ENCODE measurements around the gene SEC11A.
A peak's percentile ranks its signal among the peaks of the same experiment; 100 is the strongest.

DNA sequence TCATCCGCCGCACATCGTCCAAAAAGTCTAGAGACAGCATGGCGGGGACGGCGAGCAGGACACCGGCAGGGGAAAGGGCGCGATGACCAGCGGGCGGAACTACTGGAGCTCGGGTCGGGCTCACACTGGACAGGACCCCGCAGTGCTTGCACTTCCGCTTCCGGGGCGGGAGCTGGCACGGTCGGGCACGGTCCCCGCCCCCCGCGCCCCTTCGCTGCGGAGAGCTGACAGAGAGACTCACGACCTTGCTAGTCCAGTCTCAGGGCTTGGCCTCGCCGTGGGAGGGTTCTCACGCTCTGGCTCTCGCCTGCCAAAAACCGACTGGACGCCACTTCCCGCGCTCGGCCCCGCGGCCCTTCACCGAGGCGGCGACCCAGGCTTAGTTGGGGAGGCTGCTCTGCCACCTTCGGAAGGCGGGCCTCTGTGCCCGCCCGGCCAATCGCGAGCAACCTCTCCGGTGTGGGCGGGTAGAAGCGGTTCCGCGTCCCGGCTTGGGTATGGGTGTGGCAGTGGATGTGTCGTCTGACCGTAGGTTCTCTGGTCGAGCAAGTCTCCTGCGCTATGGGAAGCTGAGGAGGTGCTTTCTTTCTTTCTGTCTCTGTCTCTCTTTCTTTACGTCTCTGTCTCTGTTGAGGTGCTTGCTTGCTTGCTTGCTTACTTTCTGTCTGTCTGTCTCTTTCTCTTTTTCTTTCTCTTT, at the start of gene SEC11A:
- TF ChIP-seq, protein P1, sequence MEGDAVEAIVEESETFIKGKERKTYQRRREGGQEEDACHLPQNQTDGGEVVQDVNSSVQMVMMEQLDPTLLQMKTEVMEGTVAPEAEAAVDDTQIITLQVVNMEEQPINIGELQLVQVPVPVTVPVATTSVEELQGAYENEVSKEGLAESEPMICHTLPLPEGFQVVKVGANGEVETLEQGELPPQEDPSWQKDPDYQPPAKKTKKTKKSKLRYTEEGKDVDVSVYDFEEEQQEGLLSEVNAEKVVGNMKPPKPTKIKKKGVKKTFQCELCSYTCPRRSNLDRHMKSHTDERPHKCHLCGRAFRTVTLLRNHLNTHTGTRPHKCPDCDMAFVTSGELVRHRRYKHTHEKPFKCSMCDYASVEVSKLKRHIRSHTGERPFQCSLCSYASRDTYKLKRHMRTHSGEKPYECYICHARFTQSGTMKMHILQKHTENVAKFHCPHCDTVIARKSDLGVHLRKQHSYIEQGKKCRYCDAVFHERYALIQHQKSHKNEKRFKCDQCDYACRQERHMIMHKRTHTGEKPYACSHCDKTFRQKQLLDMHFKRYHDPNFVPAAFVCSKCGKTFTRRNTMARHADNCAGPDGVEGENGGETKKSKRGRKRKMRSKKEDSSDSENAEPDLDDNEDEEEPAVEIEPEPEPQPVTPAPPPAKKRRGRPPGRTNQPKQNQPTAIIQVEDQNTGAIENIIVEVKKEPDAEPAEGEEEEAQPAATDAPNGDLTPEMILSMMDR (IDR thresholded peaks at IDR 0.05), result no peak
- TF ChIP-seq POLR2A (IDR thresholded peaks at IDR 0.05), result peak in 3 of 4 donors; percentile 31 to 88 (median 81)
